HepG2 (cell line): ENCODE results near the gene ELOVL2. TPM values are rescaled to one million over a fixed set of nuclear protein-coding genes. Genes with fewer than 3 reads are reported as not detected.
A peak's percentile ranks its signal among the peaks of the same experiment; 100 is the strongest.

Experiments
- EEA1 ChIP-seq: sonication (generic); formaldehyde crosslinking; IDR thresholded peaks from 2 replicates; pipeline ENCODE4 v1.5.1; 2020; ENCODE audit warnings: mild to moderate bottlenecking, missing genetic modification reagents, borderline replicate concordance
- GATA4 ChIP-seq: sonication (generic); IDR thresholded peaks from 2 replicates; pipeline ENCODE4 v1.6.1; 2016; ENCODE audit warnings: antibody characterized with exemption, low read depth, borderline replicate concordance
- HBP1 ChIP-seq: IDR thresholded peaks from 2 replicates; pipeline ENCODE4 v1.6.1; 2016; ENCODE audit warnings: low read depth, control low read depth
- HMGXB3 ChIP-seq: sonication (generic); formaldehyde crosslinking; IDR thresholded peaks from 2 replicates; pipeline ENCODE4 v1.4.0; 2020; ENCODE audit warnings: missing genetic modification reagents, borderline replicate concordance
- HNF4G ChIP-seq, 2 experiments: sonication (generic) in 1 of 2; formaldehyde crosslinking in 1 of 2; IDR thresholded peaks; 2 replicates each; pipeline versions ENCODE4 v1.4.0 to v1.6.1; 2011 to 2020; ENCODE audit warnings: borderline replicate concordance in 2 of 2, low read depth in 2 of 2, mild to moderate bottlenecking in 2 of 2, low read length in 1 of 2, missing genetic modification reagents in 1 of 2, moderate library complexity in 1 of 2
- HOMEZ ChIP-seq: IDR thresholded peaks from 2 replicates; pipeline ENCODE4 v1.6.1; 2016; ENCODE audit warnings: low read depth
- ZBTB21 ChIP-seq: sonication (generic); formaldehyde crosslinking; IDR thresholded peaks from 2 replicates; pipeline ENCODE4 v1.4.0; 2020; ENCODE audit warnings: missing genetic modification reagents
- ZNF205 ChIP-seq: IDR thresholded peaks from 2 replicates; pipeline ENCODE4 v1.6.1; 2018; ENCODE audit warnings: missing biosample characterization, missing genetic modification reagents
- ZNF276 ChIP-seq: sonication (generic); formaldehyde crosslinking; IDR thresholded peaks from 2 replicates; pipeline ENCODE4 v1.4.0; 2020; ENCODE audit warnings: mild to moderate bottlenecking, low read depth, missing genetic modification reagents
- ZNF720 ChIP-seq: sonication (generic); formaldehyde crosslinking; IDR thresholded peaks from 2 replicates; pipeline ENCODE4 v1.4.0; 2020; ENCODE audit warnings: missing genetic modification reagents
- polyA plus RNA-seq, 8 experiments: library from polyadenylated mRNA; depleted of rRNA in 3 of 8; stranded (reverse) in 7 of 8; unstranded in 1 of 8; fragments of >200 nt; fragmentation: Illumina TruSeq in 4 of 8; extraction: Trizol in 4 of 8; gene quantifications; 2 replicates each; pipeline versions ENCODE4 v1.2.1 to v1.2.3, GENCODE V29; 2011 to 2016; ENCODE audit warnings: low read depth in 4 of 8, missing spikeins in 1 of 8, mixed read lengths in 1 of 8; ENCODE audit not compliant: insufficient read depth in 1 of 8
- total RNA-seq, 5 experiments: library from RNA; depleted of rRNA; stranded (reverse); fragments of >200 nt; fragmentation: Illumina TruSeq; extraction: Trizol; gene quantifications; 2 replicates each; pipeline ENCODE4 v1.2.3, GENCODE V29; 2016; ENCODE audit warnings: low read depth in 1 of 5
- TF ChIP-seq, protein P1 (sequence below): sonication (generic); formaldehyde crosslinking; IDR thresholded peaks from 2 replicates; pipeline ENCODE4 v1.4.0; 2020; ENCODE audit warnings: missing genetic modification reagents, borderline replicate concordance
- TF ChIP-seq, protein P2 (sequence below): sonication (generic); formaldehyde crosslinking; IDR thresholded peaks from 2 replicates; pipeline ENCODE4 v1.8.0; 2022; ENCODE audit warnings: mild to moderate bottlenecking, missing genetic modification reagents

ELOVL2 gene
- total and polyA plus RNA-seq, 2 of the 13 experiments (the other 11 are each of a cell fraction or from before 2014, with no cell fraction given), result 43.6 to 65.4 TPM

- TF ChIP-seq HMGXB3 (CRISPR knock-in tag) (no peak), ZBTB21 (CRISPR knock-in tag) (no peak), GATA4 (no peak), HOMEZ (0 out of 2 replicates have a peak, but pooled peaks have one; percentile 17), EEA1 (CRISPR knock-in tag) (no peak), ZNF276 (CRISPR knock-in tag) (no peak), HBP1 (no peak), ZNF205 (no peak), ZNF720 (CRISPR knock-in tag) (no peak), HNF4G (IDR thresholded peaks at IDR 0.05; ENCODE audit: borderline replicate concordance, low read depth, low read length) (peak; percentile 59; the same call in 1 of the 2 replicates), HNF4G (CRISPR knock-in tag; IDR thresholded peaks at IDR 0.05; ENCODE audit: borderline replicate concordance, low read depth) (no peak)
- TF ChIP-seq, protein P1, sequence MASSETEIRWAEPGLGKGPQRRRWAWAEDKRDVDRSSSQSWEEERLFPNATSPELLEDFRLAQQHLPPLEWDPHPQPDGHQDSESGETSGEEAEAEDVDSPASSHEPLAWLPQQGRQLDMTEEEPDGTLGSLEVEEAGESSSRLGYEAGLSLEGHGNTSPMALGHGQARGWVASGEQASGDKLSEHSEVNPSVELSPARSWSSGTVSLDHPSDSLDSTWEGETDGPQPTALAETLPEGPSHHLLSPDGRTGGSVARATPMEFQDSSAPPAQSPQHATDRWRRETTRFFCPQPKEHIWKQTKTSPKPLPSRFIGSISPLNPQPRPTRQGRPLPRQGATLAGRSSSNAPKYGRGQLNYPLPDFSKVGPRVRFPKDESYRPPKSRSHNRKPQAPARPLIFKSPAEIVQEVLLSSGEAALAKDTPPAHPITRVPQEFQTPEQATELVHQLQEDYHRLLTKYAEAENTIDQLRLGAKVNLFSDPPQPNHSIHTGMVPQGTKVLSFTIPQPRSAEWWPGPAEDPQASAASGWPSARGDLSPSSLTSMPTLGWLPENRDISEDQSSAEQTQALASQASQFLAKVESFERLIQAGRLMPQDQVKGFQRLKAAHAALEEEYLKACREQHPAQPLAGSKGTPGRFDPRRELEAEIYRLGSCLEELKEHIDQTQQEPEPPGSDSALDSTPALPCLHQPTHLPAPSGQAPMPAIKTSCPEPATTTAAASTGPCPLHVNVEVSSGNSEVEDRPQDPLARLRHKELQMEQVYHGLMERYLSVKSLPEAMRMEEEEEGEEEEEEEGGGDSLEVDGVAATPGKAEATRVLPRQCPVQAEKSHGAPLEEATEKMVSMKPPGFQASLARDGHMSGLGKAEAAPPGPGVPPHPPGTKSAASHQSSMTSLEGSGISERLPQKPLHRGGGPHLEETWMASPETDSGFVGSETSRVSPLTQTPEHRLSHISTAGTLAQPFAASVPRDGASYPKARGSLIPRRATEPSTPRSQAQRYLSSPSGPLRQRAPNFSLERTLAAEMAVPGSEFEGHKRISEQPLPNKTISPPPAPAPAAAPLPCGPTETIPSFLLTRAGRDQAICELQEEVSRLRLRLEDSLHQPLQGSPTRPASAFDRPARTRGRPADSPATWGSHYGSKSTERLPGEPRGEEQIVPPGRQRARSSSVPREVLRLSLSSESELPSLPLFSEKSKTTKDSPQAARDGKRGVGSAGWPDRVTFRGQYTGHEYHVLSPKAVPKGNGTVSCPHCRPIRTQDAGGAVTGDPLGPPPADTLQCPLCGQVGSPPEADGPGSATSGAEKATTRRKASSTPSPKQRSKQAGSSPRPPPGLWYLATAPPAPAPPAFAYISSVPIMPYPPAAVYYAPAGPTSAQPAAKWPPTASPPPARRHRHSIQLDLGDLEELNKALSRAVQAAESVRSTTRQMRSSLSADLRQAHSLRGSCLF (CRISPR knock-in tag), result no peak
- TF ChIP-seq, protein P2, sequence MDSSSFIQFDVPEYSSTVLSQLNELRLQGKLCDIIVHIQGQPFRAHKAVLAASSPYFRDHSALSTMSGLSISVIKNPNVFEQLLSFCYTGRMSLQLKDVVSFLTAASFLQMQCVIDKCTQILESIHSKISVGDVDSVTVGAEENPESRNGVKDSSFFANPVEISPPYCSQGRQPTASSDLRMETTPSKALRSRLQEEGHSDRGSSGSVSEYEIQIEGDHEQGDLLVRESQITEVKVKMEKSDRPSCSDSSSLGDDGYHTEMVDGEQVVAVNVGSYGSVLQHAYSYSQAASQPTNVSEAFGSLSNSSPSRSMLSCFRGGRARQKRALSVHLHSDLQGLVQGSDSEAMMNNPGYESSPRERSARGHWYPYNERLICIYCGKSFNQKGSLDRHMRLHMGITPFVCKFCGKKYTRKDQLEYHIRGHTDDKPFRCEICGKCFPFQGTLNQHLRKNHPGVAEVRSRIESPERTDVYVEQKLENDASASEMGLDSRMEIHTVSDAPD (CRISPR knock-in tag), result no peak
Measured at GRCh38 chr6:11036977-11037430, 7.1 kb downstream of the ELOVL2 start (continued).
